Activated naive CD8-positive, alpha-beta T cell treated with anti-CD3 and anti-CD28 coated beads, Interleukin-2, amount 10 ng/mL, durations not matched to agents 7 days and 5 days (primary cell): Measurements from ENCODE around the gene SRGAP3. TPM values are rescaled to one million over a fixed set of nuclear protein-coding genes. Genes with fewer than 3 reads are reported as not detected.

ENCODE experiments used
- ATAC-seq: fragments of 150-1000 bp; cut with Tn5 transposase; one replicate; pipeline ENCODE4 v1.10.0; 2021; ENCODE audit warnings: low read depth, moderate library complexity
- POLR2A ChIA-PET: fragments of 350-600 bp; sonication (Branson Sonifier 250); formaldehyde crosslinking; loops from one replicate; lab custom pipeline; 2021; ENCODE audit warnings: antibody characterized with exemption; lab: Charles Lee
- DNase-seq: peaks from one replicate; pipeline ENCODE4 v3.0.0; 2021
- H3K27ac Mint-ChIP-seq: one replicate; pipeline ENCODE4 v1.8.0; 2022; ENCODE audit warnings: mild to moderate bottlenecking, mixed read lengths
- H3K27me3 Mint-ChIP-seq: one replicate; pipeline ENCODE4 v1.8.0; 2022; ENCODE audit warnings: mild to moderate bottlenecking, moderate library complexity, mixed read lengths
- H3K36me3 Mint-ChIP-seq: one replicate; pipeline ENCODE4 v1.8.0; 2021; ENCODE audit warnings: mild to moderate bottlenecking, mixed read lengths
- H3K4me1 Mint-ChIP-seq: one replicate; pipeline ENCODE4 v1.8.0; 2021; ENCODE audit warnings: mixed read lengths
- H3K4me3 Mint-ChIP-seq: one replicate; pipeline ENCODE4 v1.8.0; 2022; ENCODE audit warnings: mild to moderate bottlenecking, moderate library complexity, mixed read lengths
- H3K9me3 Mint-ChIP-seq: one replicate; pipeline ENCODE4 v1.8.0; 2021; ENCODE audit warnings: mixed read lengths
- total RNA-seq, 2 experiments: library from RNA; stranded (reverse); gene quantifications; one replicate each; pipeline ENCODE4 v1.2.3, GENCODE V29; 2021

The SRGAP3 gene
- total RNA-seq, 2 experiments from 2014 or later, result 4.9 to 5.5 TPM

GRCh38 chr3:9047452-9048346 lies 201.7 kb downstream of the SRGAP3 start:
- no peak for DNase-seq
- no peak for ATAC-seq
- H3K4me3 Mint-ChIP-seq, result no peak overlapping the region
- no peaks in the 10 kb centered on the region for H3K4me1 Mint-ChIP-seq
- peaks cover 2% of the 10 kb centered on the region for H3K36me3 Mint-ChIP-seq
- H3K27ac Mint-ChIP-seq, result no peak overlapping the region
- POLR2A ChIA-PET, result no interaction called here
- no peaks in the 10 kb centered on the region for H3K27me3 Mint-ChIP-seq
- H3K9me3 Mint-ChIP-seq, result no peaks in the 10 kb centered on the region

GRCh38 chr3:9045371-9045770 lies 204.1 kb downstream of the SRGAP3 start:
- Mint-ChIP-seq H3K36me3 (no peaks in the 10 kb centered on the region), H3K4me3 (no peak overlapping the region), H3K4me1 (no peaks in the 10 kb centered on the region), H3K27me3 (no peaks in the 10 kb centered on the region), H3K9me3 (no peaks in the 10 kb centered on the region), H3K27ac (no peak overlapping the region)
- POLR2A ChIA-PET, result no interaction called here
- no peak for ATAC-seq
- DNase-seq, result no peak

- no peaks in the 10 kb centered on the region for H3K36me3 Mint-ChIP-seq
- POLR2A ChIA-PET, result no interaction called here
- no peaks in the 10 kb centered on the region for H3K27me3 Mint-ChIP-seq
Observed at GRCh38 chr3:9043063-9043462, 206.4 kb downstream of the SRGAP3 start.

GRCh38 chr3:9041626-9042025 lies 207.8 kb downstream of the SRGAP3 start:
- POLR2A ChIA-PET, result no interaction called here

More at GRCh38 chr3:9043063-9043462, 206.4 kb downstream of the SRGAP3 start:
- no peaks in the 10 kb centered on the region for H3K4me1 Mint-ChIP-seq
- H3K27ac Mint-ChIP-seq, result no peak overlapping the region
- no peak overlapping the region for H3K4me3 Mint-ChIP-seq
- no peak for ATAC-seq
- no peaks in the 10 kb centered on the region for H3K9me3 Mint-ChIP-seq
- no peak for DNase-seq

GRCh38 chr3:9040996-9041395 lies 208.4 kb downstream of the SRGAP3 start:
- Mint-ChIP-seq H3K27ac (no peak overlapping the region), H3K27me3 (no peaks in the 10 kb centered on the region), H3K4me1 (no peaks in the 10 kb centered on the region), H3K9me3 (no peaks in the 10 kb centered on the region), H3K36me3 (no peaks in the 10 kb centered on the region), H3K4me3 (no peak overlapping the region)
- DNase-seq, result no peak
- no peak for ATAC-seq
- POLR2A ChIA-PET, result no interaction called here

More at GRCh38 chr3:9041626-9042025, 207.8 kb downstream of the SRGAP3 start:
- Mint-ChIP-seq H3K27ac (no peak overlapping the region), H3K27me3 (no peaks in the 10 kb centered on the region), H3K4me3 (no peak overlapping the region), H3K9me3 (no peaks in the 10 kb centered on the region), H3K4me1 (no peaks in the 10 kb centered on the region), H3K36me3 (no peaks in the 10 kb centered on the region)
- DNase-seq, result no peak
- ATAC-seq, result no peak

GRCh38 chr3:9037144-9037711 lies 212.2 kb downstream of the SRGAP3 start:
- DNase-seq (no peak), ATAC-seq (no peak)
- H3K36me3 Mint-ChIP-seq, result no peaks in the 10 kb centered on the region
- H3K4me3 Mint-ChIP-seq, result no peak overlapping the region
- POLR2A ChIA-PET, result no interaction called here
- H3K27ac Mint-ChIP-seq, result no peak overlapping the region
- H3K27me3 Mint-ChIP-seq, result peaks cover 2% of the 10 kb centered on the region
- no peaks in the 10 kb centered on the region for H3K9me3 Mint-ChIP-seq
- peaks cover 3% of the 10 kb centered on the region for H3K4me1 Mint-ChIP-seq

- ATAC-seq, result no peak
- no peaks in the 10 kb centered on the region for H3K36me3 Mint-ChIP-seq
- no peak overlapping the region for H3K4me3 Mint-ChIP-seq
- POLR2A ChIA-PET, result no interaction called here
- H3K4me1 Mint-ChIP-seq, result peaks cover 3% of the 10 kb centered on the region
- H3K27ac Mint-ChIP-seq, result no peak overlapping the region
- H3K9me3 Mint-ChIP-seq, result no peaks in the 10 kb centered on the region
- no peak for DNase-seq
- peaks cover 2% of the 10 kb centered on the region for H3K27me3 Mint-ChIP-seq
Observed at GRCh38 chr3:9036404-9037131, 212.9 kb downstream of the SRGAP3 start.

GRCh38 chr3:9035961-9036360 lies 213.5 kb downstream of the SRGAP3 start:
- no peaks in the 10 kb centered on the region for H3K9me3 Mint-ChIP-seq
- ATAC-seq (no peak), DNase-seq (no peak)
- POLR2A ChIA-PET, result no interaction called here
- H3K27me3 Mint-ChIP-seq, result peaks cover 5% of the 10 kb centered on the region
- H3K27ac Mint-ChIP-seq, result no peak overlapping the region
- H3K4me1 Mint-ChIP-seq, result peaks cover 3% of the 10 kb centered on the region
- H3K36me3 Mint-ChIP-seq, result no peaks in the 10 kb centered on the region
- H3K4me3 Mint-ChIP-seq, result no peak overlapping the region

- Mint-ChIP-seq H3K36me3 (no peaks in the 10 kb centered on the region), H3K4me1 (peaks cover 3% of the 10 kb centered on the region), H3K27me3 (peaks cover 5% of the 10 kb centered on the region), H3K4me3 (no peak overlapping the region), H3K27ac (no peak overlapping the region), H3K9me3 (no peaks in the 10 kb centered on the region)
- ATAC-seq, result no peak
- DNase-seq, result no peak
- POLR2A ChIA-PET, result no interaction called here
Observed at GRCh38 chr3:9035473-9035872, 214.0 kb downstream of the SRGAP3 start.

- H3K27ac Mint-ChIP-seq, result no peak overlapping the region
- peaks cover 3% of the 10 kb centered on the region for H3K4me1 Mint-ChIP-seq
- DNase-seq (no peak), ATAC-seq (no peak)
- POLR2A ChIA-PET, result interaction anchor here (0.6 kb wide), 1 partner anchor 15 kb away, joined by 3 read pairs; no protein-coding TSS in a partner anchor
- no peak overlapping the region for H3K4me3 Mint-ChIP-seq
- no peaks in the 10 kb centered on the region for H3K36me3 Mint-ChIP-seq
- no peaks in the 10 kb centered on the region for H3K9me3 Mint-ChIP-seq
- H3K27me3 Mint-ChIP-seq, result peaks cover 5% of the 10 kb centered on the region
Observed at GRCh38 chr3:9033867-9034266, 215.6 kb downstream of the SRGAP3 start.

- POLR2A ChIA-PET, result no interaction called here
- DNase-seq (no peak), ATAC-seq (no peak)
- Mint-ChIP-seq H3K36me3 (no peaks in the 10 kb centered on the region), H3K27ac (no peak overlapping the region), H3K4me3 (no peak overlapping the region), H3K27me3 (peaks cover 5% of the 10 kb centered on the region), H3K4me1 (peaks cover 3% of the 10 kb centered on the region), H3K9me3 (no peaks in the 10 kb centered on the region)
Observed at GRCh38 chr3:9032231-9032777, 217.1 kb downstream of the SRGAP3 start.

- no peak overlapping the region for H3K4me3 Mint-ChIP-seq
- no peaks in the 10 kb centered on the region for H3K4me1 Mint-ChIP-seq
- no peak for ATAC-seq
- no peaks in the 10 kb centered on the region for H3K36me3 Mint-ChIP-seq
- no peak overlapping the region for H3K27ac Mint-ChIP-seq
- no peak for DNase-seq
- no peaks in the 10 kb centered on the region for H3K9me3 Mint-ChIP-seq
- POLR2A ChIA-PET, result no interaction called here
- peaks cover 6% of the 10 kb centered on the region for H3K27me3 Mint-ChIP-seq
Observed at GRCh38 chr3:9030034-9030433, 219.4 kb downstream of the SRGAP3 start.

GRCh38 chr3:9028134-9028533 lies 221.3 kb downstream of the SRGAP3 start:
- no peak overlapping the region for H3K27ac Mint-ChIP-seq
- H3K4me3 Mint-ChIP-seq, result no peak overlapping the region
- POLR2A ChIA-PET, result no interaction called here
- ATAC-seq (no peak), DNase-seq (no peak)
- peaks cover 6% of the 10 kb centered on the region for H3K27me3 Mint-ChIP-seq
- H3K4me1 Mint-ChIP-seq, result no peaks in the 10 kb centered on the region
- H3K36me3 Mint-ChIP-seq, result no peaks in the 10 kb centered on the region
- H3K9me3 Mint-ChIP-seq, result no peaks in the 10 kb centered on the region
